Mucosa of gallbladder (tissue), 1 donor: ENCODE measurements around the gene RASA4B. TPM values are rescaled to one million over a fixed set of nuclear protein-coding genes. Genes with fewer than 3 reads are reported as not detected.
"Not testable (repeated sequence)": the region's sequence is repeated elsewhere in the genome, so short reads cannot be mapped to it uniquely, and the experiment has no call there.

Experiments used
- DNase-seq: peaks from one replicate; pipeline ENCODE4 v3.0.0-alpha.2; 2020; ENCODE audit warnings: low spot score
- total RNA-seq: library from RNA; stranded (reverse); gene quantifications from one replicate; pipeline ENCODE4 v1.2.1, GENCODE V29; 2021
- donor health status: DM: no; HTN: no; CAD: no.

RASA4B gene
- total RNA-seq, result 24.7 TPM

DNA sequence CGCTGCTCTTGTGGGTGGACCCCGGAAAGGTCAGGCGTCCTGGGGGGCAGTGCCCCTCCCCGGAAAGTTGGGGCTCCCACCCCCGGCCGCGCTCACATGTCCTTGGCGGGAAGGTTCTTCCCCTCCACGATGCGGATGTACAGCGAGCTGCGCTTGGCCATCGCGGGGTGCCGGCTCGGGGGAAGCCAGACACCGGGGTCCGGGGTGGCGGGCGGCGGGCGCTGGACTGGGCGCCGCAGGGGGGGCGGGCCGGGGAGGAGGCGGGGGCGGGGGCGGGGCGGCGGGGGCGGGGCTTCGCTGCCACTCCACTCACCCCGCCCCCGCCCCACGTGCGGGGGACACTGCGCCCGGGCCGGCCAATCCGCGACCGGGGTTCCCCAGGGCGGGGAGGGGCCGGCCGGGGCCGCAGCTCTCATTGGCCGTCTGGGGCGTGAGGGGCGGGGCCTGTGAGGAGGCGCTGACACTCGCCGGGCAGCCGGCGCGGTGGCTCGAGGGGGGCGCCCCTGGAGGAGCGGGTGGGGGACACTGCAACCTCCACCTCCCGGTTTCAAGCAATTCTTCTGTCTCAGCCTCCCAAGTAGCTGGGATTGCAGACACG, at the start of gene RASA4B:
Gene RASA4B, minus strand, starts transcription at position 228 of the 598 bp plus-strand sequence. Its CDS starts 67 bp downstream, at position 161.
- not testable (repeated sequence) for DNase-seq

DNA sequence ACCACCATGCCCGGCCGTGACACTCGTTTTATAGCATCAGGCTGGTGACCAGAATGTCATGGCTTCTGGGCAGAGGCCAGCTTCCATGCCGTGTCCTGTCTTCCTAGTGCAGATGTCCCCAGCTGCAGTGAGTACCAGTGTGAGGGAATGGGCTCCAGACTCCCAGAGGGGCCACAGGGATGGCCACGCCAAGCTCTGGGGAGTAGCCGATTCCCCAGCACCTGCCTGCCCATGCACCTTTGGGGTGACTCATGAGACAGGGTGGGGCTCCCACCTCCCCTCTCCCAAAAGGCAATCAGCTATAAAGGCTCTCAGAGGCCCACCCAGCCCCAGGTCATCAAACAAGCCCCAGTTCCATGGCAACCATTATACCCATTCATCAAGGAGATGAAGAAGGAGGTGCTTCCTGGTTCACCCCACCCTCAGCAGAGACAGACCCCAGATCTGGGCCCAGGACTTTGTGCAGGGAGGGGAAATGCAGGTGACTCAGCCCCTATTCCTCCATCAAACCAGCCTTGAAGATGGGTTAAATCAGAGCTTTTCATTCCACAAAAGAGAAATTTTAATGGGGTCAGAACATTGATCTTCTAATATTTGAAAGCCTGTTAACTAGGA, 33.3 kb upstream of the RASA4B start, which contains the start of gene SPDYE2:
Gene SPDYE2, plus strand, starts transcription at position 419 of the 615 bp plus-strand sequence. CDS start 2,030 bp downstream, outside the sequence.
- not testable (repeated sequence) for DNase-seq

DNA sequence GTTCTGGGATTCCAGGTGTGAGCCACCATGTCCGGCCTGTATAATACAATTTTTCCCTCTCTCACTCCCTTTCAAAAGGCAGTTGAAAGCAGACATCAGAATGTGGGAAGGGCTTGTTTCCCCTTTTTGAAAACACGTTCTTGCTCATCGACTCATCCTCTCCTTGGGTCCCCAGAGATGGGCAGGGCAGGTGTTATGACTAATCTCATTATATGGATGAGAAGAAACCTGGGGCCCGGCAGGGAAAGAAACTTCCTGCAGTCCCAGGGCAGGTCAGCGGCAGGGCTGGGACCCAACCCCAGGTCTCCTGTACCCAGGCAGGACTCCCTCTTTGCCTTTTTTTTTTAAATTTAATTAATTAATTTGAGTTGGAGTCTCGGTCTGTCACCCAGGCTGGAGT, 28.8 kb upstream of the RASA4B start:
- not testable (repeated sequence) for DNase-seq

DNA sequence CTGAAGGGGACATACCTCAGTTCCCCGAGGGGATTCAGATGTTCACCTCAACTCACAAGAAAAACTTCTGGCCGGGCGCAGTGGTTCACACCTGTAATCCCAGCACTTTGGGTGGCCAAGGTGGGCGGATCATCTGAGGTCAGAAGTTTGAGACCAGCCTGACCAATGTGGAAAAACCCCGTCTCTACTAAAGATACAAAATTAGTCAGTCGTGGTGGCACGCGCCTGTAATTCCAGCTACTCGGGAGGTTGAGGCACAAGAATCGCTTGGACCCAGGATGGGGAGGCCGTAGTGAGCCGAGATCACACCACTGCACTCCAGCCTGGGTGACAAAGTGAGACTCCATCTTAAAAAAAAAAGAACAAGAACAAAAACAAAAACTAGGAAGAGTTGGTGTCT, 27.7 kb upstream of the RASA4B start:
- not testable (repeated sequence) for DNase-seq

DNA sequence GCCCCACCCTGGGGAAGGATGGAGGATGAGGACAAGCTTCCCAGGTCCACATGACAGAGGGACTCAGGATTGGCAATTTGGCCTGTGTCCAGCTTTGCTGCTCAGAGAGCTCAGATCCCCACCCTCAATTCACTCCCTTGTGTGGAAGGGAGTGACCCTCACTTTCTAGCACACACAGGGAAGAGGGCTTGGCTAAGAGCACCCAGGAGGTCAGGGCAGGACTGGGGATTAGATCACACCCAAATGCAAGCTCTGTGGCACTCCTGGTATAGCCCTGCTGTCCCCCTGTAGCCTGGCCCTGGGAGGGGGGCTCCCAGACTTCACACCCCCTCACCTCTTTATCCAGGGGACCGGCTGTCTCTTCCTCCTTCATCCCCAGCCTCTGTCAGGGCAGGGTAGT, 26.8 kb upstream of the RASA4B start:
- not testable (repeated sequence) for DNase-seq

DNA sequence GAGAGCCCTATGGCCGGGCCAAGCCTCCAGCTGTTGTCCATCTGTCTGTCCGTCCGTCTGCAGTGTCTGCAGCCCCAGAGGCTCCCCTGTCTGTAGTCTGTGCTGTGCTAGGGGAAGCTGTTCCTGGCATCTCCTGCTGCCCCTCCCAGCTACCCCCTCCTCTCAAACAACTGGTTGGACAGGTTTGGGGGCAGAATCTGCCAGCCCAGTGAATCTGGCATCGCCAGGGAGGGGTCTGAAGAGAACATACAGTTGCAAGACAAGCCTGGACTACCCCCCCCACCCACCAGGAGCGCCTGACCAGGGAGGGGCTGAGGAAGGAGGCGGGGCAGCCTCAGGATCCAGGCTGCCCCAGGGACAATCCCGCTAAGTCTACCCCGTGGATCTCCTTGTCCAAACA, 26.0 kb upstream of the RASA4B start, which contains the start of gene UPK3BL2:
Gene UPK3BL2, minus strand, starts transcription at position 101 of the 400 bp plus-strand sequence. Its CDS starts 60 bp downstream, at position 41.
- not testable (repeated sequence) for DNase-seq

DNA sequence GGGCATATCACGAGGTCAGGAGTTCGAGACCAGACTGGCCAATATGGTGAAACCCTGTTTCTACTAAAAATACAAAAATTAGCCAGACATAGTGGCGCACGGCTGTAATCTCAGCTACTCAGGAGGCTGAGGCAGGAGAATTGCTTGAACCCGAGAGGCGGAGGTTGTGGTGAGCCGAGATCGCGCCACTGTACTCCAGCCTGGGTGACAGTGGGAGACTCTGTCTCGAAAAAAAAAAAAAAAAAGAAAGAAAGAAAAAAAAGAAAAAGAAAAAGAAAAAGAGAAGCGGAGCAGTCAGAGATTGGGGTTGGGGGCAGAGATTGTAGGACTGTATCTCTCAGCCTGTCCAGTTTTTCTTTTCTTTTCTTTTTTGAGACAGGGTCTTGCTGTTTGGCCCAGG, 25.2 kb upstream of the RASA4B start:
- not testable (repeated sequence) for DNase-seq

DNA sequence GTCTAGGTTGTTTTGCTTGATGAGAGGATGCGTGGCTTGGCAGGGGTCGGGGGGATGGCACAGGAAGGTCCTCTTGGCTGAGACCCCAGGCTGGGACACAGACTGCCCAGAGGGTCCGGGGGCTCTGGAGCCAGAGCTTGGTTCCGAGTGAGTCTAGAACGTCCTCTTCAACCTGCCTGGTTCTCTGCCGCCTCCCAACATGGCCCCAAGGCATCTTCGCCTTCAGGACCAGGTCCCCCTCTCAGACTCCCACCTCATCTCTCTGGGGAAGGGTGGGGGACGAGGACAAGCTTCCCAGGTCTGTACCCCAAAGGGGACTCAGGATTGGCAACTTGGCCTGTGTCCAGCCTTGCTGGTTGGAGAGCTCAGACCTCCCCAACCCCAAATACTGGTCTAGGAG, 24.5 kb upstream of the RASA4B start:
- not testable (repeated sequence) for DNase-seq

DNA sequence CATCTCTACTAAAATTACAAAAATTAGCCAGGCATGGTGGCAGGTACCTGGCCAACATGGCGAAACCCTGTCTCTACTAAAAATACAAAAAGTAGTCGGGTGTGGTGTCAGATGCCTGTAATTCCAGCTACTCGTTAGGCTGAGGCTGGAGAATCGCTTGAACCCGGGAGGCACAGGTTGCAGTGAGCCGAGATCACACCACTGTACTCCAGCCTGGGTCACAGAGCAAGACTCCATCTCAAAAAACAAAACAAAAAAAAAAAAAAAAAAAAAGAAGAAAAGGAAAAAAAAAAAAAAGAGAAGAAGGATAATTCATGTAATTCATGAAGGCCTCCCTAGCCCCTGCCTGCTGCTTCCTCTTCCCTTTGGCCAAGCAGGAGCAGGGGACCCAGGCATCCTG, 23.0 kb upstream of the RASA4B start:
- DNase-seq, result not testable (repeated sequence)

DNA sequence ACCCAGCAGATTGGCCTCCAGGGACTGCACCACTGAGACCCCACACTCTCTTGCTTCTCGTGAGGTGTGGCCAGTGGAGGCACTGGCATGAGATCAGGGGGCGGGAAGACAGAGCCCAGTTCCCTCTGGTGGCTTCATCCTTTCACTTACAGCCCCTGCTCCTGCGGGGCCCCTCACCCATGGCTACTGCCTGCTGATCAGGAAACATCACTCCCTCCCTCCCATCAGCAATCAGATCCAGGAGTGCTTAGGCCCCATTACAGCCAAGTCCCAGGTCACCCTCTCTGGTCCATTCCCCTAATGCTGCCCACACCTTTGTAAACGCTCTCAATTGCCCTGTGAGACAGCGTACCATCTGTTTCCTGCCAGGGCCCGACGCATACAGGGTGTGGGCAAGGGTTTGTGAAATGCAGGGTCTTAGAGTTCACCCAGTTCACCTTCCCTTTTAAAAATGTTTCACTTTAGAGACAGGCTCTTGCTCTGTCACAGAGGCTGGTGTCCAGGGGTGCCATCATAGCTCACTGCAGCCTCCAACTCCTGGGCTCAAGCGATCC, 17.6 kb upstream of the RASA4B start:
- DNase-seq, result not testable (repeated sequence)

DNA sequence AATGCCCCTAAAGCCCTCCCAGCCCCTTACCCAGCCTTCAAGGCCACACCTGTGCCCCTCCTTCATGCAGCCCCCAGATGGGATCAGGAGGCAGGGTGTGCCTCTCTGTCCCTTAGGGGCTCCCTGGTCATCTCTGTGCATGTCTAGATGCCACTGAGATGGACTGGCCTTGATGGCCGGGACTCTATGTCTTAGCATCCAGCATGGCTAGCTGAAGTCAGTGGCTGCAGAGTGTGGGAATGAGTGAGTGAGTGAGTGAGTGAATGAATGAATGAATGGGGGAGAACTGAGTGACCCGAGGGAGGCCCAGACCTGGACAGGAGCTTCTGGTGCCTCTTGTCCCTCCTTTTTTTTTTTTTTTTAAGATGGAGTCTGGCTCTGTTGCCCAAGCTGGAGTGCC, 14.6 kb upstream of the RASA4B start:
- DNase-seq, result not testable (repeated sequence)

DNA sequence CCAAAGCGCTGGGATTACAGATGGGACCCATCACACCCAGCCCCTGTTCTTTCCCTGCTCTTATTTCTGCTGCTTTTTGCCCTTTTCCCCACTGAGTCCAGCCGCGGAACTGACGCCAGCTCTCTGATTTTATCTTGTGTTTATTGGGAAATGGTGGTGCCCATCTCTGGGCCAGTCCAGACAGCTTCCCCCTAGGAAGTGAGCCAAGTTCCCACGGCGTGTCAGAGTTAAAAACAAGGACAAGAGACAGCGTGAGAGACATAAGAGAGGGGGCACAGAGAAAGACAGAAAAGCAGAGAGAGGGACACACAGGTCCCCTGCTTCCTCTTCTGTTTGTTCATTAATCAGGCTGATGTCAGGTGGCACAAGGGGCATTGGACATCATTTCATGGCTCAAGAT, 14.0 kb upstream of the RASA4B start:
- not testable (repeated sequence) for DNase-seq

DNA sequence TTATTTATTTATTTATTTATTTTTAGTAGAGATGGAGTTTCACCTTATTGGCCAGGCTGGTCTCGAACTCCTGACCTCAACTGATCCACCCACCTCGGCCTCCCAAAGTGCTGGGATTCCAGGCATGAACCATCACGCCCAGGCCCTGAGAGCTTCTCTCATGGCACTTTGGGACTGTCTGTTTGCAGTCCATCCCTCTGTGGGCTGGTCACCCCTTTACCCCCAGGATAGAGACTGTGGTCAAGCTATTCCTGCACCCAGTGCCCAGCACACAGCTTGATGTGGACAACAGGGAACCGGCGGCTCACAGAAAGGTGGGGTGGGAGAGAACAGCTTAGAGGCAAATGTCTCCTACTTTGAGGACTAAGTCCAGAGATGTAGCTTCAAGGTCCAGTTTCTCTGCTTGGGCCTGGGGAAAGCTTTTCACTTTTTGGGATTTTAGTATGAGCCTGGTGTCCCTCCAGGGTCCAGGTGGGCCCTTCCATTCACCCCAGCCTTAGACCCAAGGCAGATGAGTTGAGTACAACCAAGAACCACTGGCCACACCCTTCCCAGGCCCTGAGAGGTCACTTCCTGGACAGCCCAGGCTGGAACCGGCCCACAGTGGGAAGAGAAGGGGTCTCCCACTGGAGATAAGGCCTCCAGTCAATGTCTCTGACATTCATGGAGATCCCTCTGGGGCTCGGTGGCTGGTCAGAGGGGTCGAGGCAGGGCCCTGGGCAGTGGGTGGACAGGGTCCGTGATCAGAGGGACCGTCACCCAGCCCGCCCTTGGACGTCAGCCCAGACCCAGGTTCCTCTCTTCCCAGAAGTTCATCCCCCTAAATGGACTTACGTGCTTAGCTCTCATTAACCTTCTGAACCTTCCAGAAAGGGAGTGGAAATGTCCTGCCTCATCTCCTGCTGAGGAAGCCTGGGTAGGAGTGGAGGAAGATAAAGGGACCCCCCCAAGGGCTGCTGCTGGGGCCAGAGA, 10.5 kb upstream of the RASA4B start:
- DNase-seq, result not testable (repeated sequence)

DNA sequence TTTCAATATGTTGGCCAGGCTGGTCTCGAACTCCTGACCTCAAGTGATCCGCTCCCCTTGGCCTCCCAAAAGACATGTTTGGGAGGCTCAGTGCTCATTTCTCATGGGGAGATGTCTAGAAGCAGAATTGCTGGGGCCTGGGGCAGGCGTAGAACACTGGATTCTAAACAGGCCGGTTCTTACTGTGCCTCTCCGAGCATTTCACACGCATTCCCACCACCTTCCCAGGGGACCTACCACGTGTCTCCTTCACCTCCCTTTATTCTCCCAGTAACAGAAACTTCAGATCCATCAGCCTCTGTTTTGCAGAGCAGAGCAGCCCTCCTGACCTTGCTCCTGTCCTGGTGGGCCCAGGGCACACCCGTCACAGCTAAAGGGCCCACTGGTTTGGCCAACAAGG, 9.6 kb upstream of the RASA4B start:
- not testable (repeated sequence) for DNase-seq

DNA sequence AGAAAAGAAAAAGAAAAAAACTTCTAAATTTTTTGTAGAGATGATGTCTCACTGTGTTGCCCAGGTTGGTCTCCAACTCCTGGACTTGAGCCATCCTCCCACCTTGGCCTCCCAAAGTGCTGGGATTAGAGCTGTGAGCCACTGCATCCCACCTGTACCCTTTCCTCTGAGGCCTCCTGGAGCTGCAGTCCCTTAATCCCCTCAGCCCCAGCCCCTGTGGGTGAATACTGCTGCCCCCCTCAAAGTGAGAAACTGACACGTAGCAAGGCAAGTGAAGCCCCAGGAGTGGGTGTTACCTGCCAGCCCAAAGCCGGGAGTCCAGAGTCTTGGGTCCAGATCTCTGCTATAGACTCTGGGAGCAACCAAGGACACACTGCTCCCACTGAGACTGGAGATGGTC, 7.2 kb upstream of the RASA4B start:
- DNase-seq, result not testable (repeated sequence)

DNA sequence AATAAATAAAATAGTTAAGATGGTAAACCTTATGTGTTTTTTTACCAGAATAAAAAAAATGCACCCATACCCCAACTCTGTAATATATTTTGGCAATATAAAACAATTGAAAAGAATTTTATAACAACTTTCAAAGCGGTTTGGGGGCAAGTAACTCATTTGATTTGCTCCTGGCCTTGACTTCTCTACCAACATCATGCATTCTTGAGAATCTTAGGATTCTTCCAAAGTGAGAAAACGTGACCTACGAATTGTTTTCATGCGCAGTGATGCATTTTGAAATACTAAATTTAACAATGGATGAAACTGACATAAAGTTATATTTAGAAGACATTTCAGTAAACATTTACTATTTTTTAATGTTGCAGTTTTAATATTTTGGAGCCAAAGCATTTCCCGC, 3.2 kb upstream of the RASA4B start:
- not testable (repeated sequence) for DNase-seq

DNA sequence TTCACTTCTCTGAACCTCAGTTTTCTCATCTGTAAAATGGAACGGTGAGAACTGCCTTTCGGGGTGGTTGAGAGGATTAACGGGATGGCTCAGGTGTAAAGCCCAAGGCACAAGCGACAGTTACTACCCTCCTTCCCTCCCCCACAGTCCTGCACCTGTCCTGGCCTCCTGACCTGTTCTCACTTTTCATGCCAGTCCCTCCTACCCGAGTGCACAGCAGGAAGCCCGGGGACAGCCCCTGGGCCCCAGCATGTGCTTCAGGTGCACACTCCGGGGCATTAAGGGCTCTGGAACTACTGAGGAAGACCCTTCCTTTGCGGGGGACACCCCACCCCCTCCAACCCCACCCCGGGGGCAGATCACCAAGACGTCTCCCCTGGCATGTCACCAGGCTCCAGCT, 626 bp downstream of the RASA4B start:
- not testable (repeated sequence) for DNase-seq

DNA sequence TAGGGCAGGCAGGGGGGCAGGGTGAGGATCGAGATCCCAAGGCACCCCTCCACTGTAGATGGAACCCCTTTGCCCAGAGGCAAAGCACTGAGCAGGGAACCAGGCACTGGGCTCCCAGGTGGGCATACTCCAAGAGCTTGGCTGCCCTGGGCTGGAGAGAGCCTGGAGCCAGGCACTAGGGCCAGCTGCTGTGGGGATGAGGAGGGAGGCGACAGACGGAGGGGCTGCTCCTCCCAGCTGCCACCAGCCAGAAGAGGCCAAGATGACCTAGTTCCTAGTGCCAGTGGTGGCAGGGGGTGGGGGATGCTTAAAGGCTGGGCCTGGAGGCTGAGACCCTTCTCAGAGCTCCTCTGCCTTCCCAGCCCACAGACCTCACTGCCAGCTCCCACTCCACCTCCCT, 1.7 kb downstream of the RASA4B start:
- not testable (repeated sequence) for DNase-seq

DNA sequence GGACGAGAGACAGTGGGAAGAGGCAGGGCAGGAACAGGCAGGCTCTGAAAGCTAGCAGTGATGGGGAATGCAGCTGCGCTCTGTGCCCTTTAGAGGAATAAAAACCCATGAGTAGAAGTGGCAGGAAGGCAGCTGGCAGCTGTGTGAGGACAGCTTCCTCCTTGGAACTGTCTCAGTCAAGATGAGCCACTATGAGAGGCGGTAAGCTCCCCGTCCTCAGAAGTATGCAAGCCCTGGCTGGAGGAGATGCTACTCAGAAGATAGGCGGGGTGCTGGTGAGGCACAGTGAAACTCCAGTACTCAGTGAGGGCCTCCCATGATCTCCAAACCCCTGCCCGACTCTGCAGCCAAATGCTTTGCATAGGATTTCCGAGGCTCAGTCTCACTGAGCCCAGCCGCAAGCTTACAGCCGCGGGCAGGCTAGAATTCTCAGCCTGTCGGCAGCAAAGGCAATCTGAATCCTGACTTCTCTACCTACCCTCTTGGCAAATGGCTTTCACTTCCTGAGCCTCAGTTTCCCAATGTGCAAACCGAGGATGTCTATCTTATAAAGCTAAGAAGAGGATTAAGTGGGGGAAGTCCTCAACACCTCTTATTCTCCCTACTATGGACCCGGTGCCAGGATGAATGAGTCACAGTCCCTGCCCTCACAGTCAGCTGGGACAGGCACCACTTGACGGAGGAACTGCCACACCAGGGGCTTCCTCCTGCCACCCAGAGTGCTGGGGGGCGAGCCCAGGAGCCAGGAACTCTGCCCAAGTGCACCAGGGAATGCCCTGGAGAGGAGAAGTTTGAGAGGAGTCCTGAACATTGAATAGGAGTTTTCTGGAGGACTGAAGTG, 2.5 kb downstream of the RASA4B start:
- DNase-seq, result not testable (repeated sequence)

DNA sequence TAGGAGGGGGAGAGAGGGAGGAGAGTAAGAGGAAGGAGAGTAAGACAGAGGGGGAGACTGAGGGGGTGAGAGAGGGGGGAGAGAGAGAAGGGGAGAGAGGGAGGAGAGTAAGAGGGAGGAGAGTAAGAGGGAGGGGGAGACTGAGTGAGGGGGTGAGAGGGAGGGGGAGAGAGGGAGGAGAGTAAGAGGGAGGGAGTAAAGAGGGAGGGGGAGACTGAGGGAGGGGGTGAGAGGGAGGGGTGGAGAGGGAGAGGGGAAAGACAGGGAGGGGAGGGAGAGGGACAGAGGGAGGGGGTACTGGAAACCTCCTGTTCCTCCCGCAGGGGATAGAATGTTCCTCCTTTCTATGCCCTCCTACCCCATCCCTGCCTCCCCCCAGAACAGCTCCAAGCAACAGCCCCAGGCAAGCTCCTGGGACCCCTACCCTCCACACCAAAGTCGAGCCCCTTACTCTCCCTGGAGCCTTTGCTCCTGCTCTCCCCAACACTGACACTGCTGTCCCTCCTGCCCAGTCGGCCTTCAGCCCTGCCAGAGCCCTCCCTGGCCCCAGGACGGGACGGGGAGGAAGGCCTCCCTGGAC, 4.8 kb downstream of the RASA4B start:
- DNase-seq, result peak; percentile 13
